GM10266 (cell line): ENCODE measurements around the gene TMEM178B.

Source experiments
- DNase-seq: peaks from one replicate; pipeline ENCODE4 v3.0.0; 2012; ENCODE audit errors: extremely low spot score
- TF ChIP-seq, protein P1 (sequence below): IDR thresholded peaks from 2 replicates; pipeline ENCODE4 v1.5.1; 2012; ENCODE audit warnings: mild to moderate bottlenecking, low read depth; ENCODE audit not compliant: control insufficient read depth, insufficient read depth; ENCODE audit errors: missing control alignments

TMEM178B gene

GRCh38 chr7:141359262-141359661, 285.4 kb downstream of the TMEM178B start:
- no peak for DNase-seq
- TF ChIP-seq, protein P1, sequence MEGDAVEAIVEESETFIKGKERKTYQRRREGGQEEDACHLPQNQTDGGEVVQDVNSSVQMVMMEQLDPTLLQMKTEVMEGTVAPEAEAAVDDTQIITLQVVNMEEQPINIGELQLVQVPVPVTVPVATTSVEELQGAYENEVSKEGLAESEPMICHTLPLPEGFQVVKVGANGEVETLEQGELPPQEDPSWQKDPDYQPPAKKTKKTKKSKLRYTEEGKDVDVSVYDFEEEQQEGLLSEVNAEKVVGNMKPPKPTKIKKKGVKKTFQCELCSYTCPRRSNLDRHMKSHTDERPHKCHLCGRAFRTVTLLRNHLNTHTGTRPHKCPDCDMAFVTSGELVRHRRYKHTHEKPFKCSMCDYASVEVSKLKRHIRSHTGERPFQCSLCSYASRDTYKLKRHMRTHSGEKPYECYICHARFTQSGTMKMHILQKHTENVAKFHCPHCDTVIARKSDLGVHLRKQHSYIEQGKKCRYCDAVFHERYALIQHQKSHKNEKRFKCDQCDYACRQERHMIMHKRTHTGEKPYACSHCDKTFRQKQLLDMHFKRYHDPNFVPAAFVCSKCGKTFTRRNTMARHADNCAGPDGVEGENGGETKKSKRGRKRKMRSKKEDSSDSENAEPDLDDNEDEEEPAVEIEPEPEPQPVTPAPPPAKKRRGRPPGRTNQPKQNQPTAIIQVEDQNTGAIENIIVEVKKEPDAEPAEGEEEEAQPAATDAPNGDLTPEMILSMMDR, result no peak

DNA sequence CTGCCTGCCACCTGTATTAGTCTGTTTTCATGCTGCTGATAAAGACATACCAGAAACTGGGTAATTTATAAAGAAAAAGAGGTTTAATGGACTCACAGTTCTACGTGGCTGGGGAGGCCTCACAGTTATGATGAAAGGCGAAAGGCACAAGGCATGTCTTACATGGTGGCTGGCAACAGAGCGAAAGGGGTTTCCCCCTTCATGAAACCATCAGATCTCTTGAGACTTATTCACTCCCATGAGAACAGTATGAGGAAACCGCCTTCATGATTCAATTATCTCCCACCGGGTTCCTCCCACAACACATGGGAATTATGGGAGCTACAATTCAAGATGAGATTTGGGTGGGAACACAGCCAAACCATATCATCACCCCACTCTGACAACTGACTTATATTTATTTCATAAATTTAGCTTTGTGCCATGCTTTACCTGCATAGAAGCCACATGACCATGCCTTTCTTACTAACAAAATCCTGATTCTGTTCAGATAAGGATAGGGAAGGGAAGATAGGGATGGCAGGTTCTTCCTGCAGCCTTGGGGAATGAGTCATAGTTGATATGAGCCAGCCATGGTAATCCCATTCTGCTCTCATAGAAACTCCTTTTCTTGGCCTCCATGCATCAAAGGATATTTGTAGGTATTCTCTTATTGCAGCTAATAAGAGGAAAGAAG, 286.0 kb downstream of the TMEM178B start:
- TF ChIP-seq, protein P1, result no peak
- no peak for DNase-seq

GRCh38 chr7:141360416-141360760, 286.5 kb downstream of the TMEM178B start:
- no peak for DNase-seq
- TF ChIP-seq, protein P1, result no peak

GRCh38 chr7:141360803-141361202, 286.9 kb downstream of the TMEM178B start:
- TF ChIP-seq, protein P1, result no peak
- DNase-seq, result no peak

- no peak for DNase-seq
- TF ChIP-seq, protein P1, result no peak
Observed at GRCh38 chr7:141361479-141361878, 287.6 kb downstream of the TMEM178B start.

- TF ChIP-seq, protein P1, result no peak
- DNase-seq, result no peak
Observed at GRCh38 chr7:141361960-141362359, 288.1 kb downstream of the TMEM178B start.

DNA sequence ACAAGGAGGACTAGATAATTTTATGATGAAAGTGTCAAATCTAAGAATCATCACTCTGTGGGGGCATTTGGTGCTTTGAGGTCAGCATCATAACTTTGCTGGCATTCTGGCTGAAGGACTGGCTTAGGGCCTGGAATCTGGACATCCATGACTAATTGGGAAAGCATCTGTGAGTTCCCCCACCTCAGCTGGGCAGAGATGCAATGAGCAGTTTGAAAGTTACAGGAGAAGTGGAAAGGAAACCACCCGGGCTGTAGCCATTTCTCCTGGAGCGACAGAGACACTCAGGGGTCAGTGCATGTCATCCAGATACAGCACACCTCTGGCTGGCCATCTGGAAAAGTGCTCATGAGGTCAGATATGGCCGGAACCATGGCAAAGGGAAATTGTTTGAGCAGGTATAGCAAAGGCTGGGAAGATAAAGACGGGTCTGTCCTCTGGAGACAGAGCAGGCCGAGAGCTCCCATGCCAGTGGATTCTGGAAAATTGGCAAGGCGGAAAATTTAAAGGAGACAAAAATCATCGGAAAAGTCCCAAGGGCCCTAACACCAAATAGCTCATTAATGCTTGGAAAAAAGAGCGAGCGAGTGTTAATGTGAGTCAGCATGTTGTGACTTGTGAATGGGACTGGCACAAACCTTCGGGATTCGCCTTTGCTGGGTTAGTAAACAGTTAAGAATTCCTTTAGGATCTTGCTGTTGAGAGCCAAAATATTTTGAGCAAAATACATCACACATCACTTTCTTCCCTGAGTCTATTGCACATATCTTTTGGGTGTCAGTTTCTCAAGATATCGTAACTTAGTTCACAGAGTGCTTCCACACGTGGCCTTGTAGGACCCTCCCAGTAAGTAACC, 288.9 kb downstream of the TMEM178B start:
- no peak for DNase-seq
- TF ChIP-seq, protein P1, result no peak
